Endothelial cell of umbilical vein (primary cell): ENCODE measurements around the gene UPF1.

ENCODE experiments used
- CTCF ChIP-seq, 2 donors: IDR thresholded peaks; 1 replicate in 1 of 2; 2 replicates in 1 of 2; pipeline ENCODE4 v1.5.1; 2011; ENCODE audit warnings: low read length in 2 of 2, mild to moderate bottlenecking in 2 of 2, moderate library complexity in 2 of 2, control low read depth in 1 of 2, inconsistent platforms in 1 of 2, low read depth in 1 of 2; ENCODE audit not compliant: insufficient read depth in 1 of 2; ENCODE audit errors: extremely low read depth in 1 of 2
- EZH2 ChIP-seq: IDR thresholded peaks from 2 replicates; pipeline ENCODE4 v1.6.1; 2012; ENCODE audit warnings: borderline replicate concordance, low read depth, mild to moderate bottlenecking, moderate library complexity, low read length, inconsistent platforms; ENCODE audit not compliant: severe bottlenecking
- POLR2A ChIP-seq: IDR thresholded peaks from 2 replicates; pipeline ENCODE4 v1.6.1; 2012; ENCODE audit warnings: low read depth, mild to moderate bottlenecking, control low read depth, low read length

GRCh38 chr19:18861917-18862316, 30.2 kb downstream of the UPF1 start:
- no peak for TF ChIP-seq CTCF (IDR thresholded peaks at IDR 0.05; ENCODE audit: extremely low read depth in 1 of 2, insufficient read depth in 1 of 2, low read depth in 1 of 2, low read length in 2 of 2)
- TF ChIP-seq EZH2: no peak
- TF ChIP-seq POLR2A: no peak
